Rectal smooth muscle tissue (tissue), 1 donor: ENCODE results near the gene SORBS1.
A peak's percentile ranks its signal among the peaks of the same experiment; 100 is the strongest.

ENCODE experiments used
- H3K27ac ChIP-seq: one replicate; pipeline ENCODE4 v1.7.0; 2013; ENCODE audit warnings: low read depth, low read length, inconsistent platforms
- H3K27me3 ChIP-seq: one replicate; pipeline ENCODE4 v1.7.0; 2013; ENCODE audit warnings: low read length; ENCODE audit not compliant: control insufficient read depth, insufficient read depth
- H3K36me3 ChIP-seq: one replicate; pipeline ENCODE4 v1.7.0; 2013; ENCODE audit warnings: low read length; ENCODE audit not compliant: control insufficient read depth, insufficient read depth
- H3K4me1 ChIP-seq: one replicate; pipeline ENCODE4 v1.7.0; 2013; ENCODE audit warnings: low read length; ENCODE audit not compliant: control insufficient read depth, insufficient read depth
- H3K4me3 ChIP-seq: one replicate; pipeline ENCODE4 v1.7.0; 2013; ENCODE audit warnings: low read length
- H3K9ac ChIP-seq: one replicate; pipeline ENCODE4 v1.7.0; 2013; ENCODE audit warnings: low read length

The SORBS1 gene

DNA sequence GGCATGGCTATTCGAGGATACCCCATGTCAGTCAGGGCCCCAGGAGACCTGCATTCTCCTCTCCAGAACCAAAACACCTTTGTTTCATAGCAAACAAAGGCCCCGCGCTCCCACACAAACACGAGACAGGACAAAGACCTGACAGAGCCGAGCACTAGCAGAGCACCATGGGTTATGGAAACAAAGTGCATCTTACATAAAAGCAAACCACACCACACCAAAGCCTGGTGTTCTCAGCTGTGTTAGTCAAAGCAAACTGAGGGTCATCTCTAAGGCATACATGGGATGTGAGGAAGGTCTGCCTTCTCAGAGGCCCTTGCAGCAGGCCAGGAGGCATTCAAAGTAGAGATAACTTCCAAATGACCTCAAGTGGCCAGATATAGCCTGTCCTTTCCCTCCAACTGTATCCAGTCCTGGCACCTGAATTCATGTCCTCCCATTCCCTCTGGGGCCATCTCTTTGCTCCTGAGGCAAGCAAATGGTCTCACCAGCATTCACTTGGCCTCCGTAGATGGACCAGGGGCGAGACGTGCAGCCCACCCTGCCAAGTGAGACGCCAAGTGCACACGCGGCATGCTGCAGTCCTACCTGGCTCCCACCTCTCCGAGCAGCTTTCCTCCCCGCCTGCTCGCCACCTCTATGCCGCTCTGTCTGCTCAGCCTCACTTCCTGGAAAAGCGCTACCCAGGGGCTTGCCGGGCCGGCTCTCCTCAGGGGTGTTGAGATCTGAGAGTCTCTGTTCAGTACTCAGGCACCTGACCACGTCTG, 225.1 kb downstream of the SORBS1 start:
- H3K4me1 ChIP-seq = peaks cover 15% of the 10 kb centered on the region
- H3K9ac ChIP-seq = no peak overlapping the region
- no peak overlapping the region for H3K4me3 ChIP-seq
- peaks cover 11% of the 10 kb centered on the region for H3K36me3 ChIP-seq
- H3K27ac ChIP-seq = peak overlapping the region; percentile 81
- H3K27me3 ChIP-seq = no peaks in the 10 kb centered on the region

DNA sequence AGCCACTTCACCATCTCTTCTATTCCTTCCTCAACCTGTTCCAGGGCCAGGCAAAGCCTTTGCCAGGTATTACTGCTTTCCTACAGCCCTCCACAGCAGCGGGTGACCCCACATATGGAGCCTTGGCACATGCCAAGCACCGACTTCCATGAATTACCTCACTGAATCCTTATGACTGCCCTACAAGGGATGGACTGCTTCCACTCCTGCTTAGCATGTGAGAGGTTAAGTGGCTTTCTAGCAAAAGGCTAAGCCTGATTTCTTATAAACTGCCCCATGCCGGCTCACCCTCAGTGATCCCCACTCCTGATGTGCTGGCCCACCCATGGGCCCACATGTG, 226.4 kb downstream of the SORBS1 start:
- Histone ChIP-seq H3K27ac (peak overlapping the region; percentile 81), H3K27me3 (no peaks in the 10 kb centered on the region), H3K36me3 (peaks cover 10% of the 10 kb centered on the region), H3K4me3 (no peak overlapping the region), H3K4me1 (peaks cover 15% of the 10 kb centered on the region), H3K9ac (no peak overlapping the region)

DNA sequence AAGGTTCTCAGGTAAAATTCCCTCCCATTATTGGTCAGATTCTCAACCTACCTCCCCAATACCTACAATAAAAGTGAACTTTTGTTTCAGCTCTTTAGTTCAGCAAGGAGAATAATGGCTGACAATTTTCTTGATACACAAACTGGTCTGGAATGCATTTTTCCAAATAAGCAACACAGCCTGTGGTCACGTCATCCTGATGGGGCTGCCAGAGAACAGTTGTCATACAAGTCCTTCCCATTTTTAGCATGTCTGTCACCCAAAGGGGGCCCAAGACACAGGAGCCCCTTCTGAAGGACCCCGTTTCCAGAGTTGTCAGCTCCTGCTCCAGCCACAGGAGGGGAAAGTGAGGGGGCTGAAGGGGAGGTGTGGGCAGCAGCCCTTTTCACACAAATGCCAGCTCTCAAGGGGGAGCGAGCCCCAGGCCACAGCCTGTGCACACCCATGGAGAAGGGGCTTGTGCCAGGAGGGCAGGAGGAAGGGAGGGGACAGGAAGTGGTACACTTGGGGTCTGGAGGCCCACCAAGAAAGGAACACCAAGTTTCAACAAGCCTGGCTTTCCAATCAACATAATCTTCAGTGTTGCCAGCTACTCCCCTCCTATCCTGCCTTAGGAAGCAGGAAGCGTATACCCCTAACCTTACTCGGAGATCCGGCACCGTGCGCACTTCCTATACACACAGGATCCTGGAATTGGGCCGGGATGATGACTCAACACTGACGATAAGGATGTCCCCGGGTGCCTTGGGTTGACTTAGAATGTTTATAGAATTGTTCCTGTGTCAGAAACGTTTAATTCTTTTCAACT, 227.0 kb downstream of the SORBS1 start:
- Histone ChIP-seq H3K4me3 (no peak overlapping the region), H3K27ac (peak overlapping the region; percentile 81), H3K27me3 (no peaks in the 10 kb centered on the region), H3K4me1 (peaks cover 15% of the 10 kb centered on the region), H3K36me3 (peaks cover 10% of the 10 kb centered on the region), H3K9ac (no peak overlapping the region)

DNA sequence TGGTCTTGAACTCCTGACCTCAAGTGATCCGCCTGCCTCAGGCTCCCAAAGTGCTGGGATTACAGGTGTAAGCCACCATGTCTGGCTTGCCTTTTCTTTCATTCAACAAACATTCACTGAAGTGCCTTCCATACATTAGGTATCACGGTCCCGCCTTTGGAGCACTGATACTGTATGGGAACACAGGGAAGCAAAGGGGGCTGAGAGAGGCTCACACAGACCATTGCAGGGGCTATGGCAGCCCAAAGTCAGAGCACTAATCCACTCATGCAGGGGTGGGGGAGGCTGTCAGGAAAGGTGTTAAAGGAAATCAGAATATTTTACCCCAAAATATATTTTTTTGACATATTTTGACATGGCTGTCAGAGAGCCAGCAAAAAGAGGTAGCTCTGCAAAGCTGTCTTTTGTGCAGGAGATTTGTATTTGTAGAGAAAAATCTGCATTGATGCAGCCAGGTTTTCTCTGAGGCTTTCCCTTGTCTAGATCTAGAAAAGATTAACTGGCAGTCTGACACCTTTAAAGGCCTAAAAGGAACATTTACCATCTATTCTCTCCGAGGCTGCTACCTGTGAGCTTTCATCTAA, 228.4 kb downstream of the SORBS1 start:
- Histone ChIP-seq H3K27ac (no peak overlapping the region), H3K4me3 (no peak overlapping the region), H3K4me1 (peaks cover 15% of the 10 kb centered on the region), H3K36me3 (peaks cover 8% of the 10 kb centered on the region), H3K9ac (no peak overlapping the region), H3K27me3 (no peaks in the 10 kb centered on the region)

DNA sequence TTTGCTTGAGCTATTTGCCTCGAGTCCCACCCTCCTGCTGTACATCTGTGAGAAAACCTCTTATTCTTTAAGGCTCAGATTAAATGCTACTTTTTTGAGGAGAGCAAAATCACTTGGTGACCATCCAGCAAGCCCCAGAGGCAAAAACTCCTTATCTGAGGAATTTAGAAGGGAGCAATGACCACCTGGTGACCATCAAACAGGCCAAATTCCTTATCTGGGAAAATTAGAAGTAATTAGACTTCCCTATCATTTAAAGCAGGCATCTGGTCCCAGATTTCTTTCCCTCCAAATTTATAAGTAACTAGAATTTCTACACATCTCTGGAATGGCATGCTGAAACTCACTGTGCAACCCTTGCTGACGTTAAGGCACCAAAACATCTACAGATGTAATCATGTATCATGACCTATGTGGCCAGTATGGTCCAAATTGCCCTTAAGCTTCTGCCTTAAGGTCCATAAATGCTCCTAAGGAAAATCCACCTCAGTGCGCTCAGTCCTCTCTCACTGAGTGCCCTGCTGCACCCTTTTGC, 229.5 kb downstream of the SORBS1 start:
- no peak overlapping the region for H3K4me3 ChIP-seq
- H3K27me3 ChIP-seq = no peaks in the 10 kb centered on the region
- H3K27ac ChIP-seq = no peak overlapping the region
- H3K36me3 ChIP-seq = peaks cover 7% of the 10 kb centered on the region
- no peak overlapping the region for H3K9ac ChIP-seq
- H3K4me1 ChIP-seq = peaks cover 15% of the 10 kb centered on the region

DNA sequence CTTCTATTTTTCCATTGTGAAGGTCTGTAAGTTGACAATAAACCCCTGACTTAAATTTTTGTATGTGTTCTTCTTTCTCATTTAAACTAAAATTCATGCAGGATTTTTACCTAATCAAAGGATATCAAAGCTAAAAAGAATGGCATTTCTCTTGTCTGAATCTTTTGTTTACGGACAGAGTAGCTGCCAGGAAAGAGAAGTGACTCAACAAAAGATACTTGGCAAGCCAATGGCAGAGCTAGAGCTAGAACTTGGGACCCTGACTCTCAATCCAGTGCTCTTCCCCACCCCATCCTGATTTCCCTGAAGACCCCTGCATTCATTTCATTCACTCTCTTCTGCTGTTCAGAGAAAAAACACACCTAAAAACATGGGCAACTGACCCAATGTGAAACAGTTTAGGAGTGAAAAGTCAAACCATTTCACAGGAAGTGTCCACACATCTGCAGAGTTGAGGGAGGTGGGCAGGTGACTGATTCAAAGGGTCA, 230.2 kb downstream of the SORBS1 start:
- no peak overlapping the region for H3K4me3 ChIP-seq
- peaks cover 7% of the 10 kb centered on the region for H3K36me3 ChIP-seq
- peaks cover 13% of the 10 kb centered on the region for H3K4me1 ChIP-seq
- H3K27ac ChIP-seq = no peak overlapping the region
- no peaks in the 10 kb centered on the region for H3K27me3 ChIP-seq
- no peak overlapping the region for H3K9ac ChIP-seq

DNA sequence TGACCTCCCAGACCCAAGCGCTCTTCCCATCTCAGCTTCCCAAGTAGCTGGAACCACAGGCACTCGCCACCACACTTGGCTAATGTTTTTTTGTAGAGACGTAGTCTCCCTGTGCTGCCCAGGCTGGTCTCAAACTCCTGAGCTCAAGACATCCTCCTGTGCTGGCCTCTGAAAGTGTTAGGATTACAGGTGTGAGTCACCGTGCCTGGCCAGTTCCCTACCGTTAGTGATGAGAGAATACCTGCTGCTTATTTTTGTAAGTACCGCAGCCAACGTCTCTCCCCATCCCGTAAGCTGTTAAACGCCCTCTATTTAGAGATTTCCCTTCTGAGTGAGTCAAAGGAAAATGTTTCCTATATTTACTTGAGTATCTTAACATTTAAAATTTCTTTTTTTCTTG, 231.9 kb downstream of the SORBS1 start:
- H3K27me3 ChIP-seq = no peaks in the 10 kb centered on the region
- H3K9ac ChIP-seq = no peak overlapping the region
- peak overlapping the region; percentile 15 for H3K27ac ChIP-seq
- H3K4me1 ChIP-seq = no peaks in the 10 kb centered on the region
- H3K36me3 ChIP-seq = peaks cover 9% of the 10 kb centered on the region
- H3K4me3 ChIP-seq = no peak overlapping the region

DNA sequence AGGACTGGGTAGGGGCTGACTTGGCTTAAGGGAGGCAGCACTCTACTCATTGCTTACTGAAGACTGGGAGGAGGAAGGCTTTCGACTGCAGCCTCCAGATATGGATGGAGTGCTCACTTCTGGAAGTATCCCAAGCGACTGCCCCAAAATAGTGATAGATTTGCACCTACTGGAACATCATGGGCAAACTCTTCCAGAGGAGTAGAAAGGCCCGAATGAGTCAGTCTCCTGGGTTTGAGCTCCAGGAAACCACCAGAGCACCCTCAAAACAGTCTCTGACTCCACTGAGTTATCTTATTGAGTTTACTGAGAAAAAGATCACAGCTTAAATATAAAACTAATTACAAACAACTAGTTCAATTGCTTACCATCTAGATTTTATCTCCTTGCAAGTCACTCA, 233.2 kb downstream of the SORBS1 start:
- peaks cover 6% of the 10 kb centered on the region for H3K36me3 ChIP-seq
- H3K4me1 ChIP-seq = no peaks in the 10 kb centered on the region
- no peak overlapping the region for H3K4me3 ChIP-seq
- H3K9ac ChIP-seq = no peak overlapping the region
- H3K27ac ChIP-seq = peak overlapping the region; percentile 38
- H3K27me3 ChIP-seq = no peaks in the 10 kb centered on the region

DNA sequence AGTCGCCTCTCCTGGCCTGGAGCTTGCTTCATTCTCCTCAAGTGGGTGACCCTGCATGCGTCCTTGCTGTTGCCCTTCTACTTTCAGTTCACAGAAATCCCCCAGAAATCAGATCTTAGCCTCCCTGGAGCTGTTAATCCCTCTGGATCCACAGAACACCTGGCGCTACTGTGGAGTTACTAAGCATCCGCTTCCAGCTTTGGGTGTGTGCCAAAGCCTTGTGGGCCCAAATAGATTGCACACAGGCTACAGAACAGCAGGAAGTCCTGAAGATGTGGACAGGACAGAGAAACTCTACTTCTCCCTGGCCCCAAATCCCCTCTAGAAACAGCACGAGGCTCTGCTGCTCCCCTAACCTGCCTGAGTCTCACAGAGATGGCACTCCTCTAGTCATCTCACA, 233.8 kb downstream of the SORBS1 start:
- Histone ChIP-seq H3K27ac (peak overlapping the region; percentile 38), H3K27me3 (no peaks in the 10 kb centered on the region), H3K4me1 (no peaks in the 10 kb centered on the region), H3K36me3 (peaks cover 2% of the 10 kb centered on the region), H3K4me3 (no peak overlapping the region), H3K9ac (no peak overlapping the region)

DNA sequence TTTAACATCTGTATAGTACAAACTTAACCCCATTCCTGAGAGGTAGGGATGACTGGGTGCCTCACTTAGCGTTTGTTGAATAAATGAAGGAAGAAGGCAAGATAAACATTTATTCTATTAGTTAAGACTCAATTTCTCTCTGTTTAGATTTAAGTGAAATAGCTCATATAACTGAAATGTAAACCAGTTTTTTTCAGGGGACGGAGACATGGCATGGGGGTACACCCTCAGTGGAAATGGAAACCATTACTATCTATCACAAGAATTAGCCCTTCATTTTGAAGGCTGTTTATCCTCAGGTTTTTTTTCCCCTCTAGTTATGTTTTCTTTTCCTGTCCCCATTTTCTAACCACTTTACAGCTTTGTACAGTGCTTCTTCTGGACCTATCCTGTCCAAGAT, 234.8 kb downstream of the SORBS1 start:
- Histone ChIP-seq H3K27me3 (no peaks in the 10 kb centered on the region), H3K36me3 (peaks cover 5% of the 10 kb centered on the region), H3K9ac (no peak overlapping the region), H3K4me1 (no peaks in the 10 kb centered on the region), H3K4me3 (no peak overlapping the region), H3K27ac (peak overlapping the region; percentile 1)

DNA sequence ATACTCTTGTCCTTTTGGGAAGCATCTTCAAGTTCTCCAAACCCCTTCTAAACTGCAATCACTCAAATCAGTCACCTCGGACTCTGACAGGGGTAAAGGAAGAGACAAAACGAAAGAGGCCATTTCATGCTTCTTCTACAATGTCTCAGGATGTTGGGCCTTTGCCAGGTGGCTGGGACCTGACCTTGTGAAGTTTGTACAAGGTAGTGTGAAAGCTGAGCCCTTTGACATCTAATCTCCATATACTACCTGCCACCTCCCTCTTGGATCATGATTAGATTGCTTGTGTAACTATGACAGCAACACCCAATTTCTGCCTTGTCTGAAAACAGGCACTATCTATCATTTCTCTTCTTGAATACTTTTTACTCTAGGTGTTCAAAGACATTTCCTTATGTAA, 235.3 kb downstream of the SORBS1 start:
- no peak overlapping the region for H3K9ac ChIP-seq
- no peak overlapping the region for H3K4me3 ChIP-seq
- no peaks in the 10 kb centered on the region for H3K4me1 ChIP-seq
- H3K36me3 ChIP-seq = peaks cover 7% of the 10 kb centered on the region
- peak overlapping the region; percentile 1 for H3K27ac ChIP-seq
- no peaks in the 10 kb centered on the region for H3K27me3 ChIP-seq

DNA sequence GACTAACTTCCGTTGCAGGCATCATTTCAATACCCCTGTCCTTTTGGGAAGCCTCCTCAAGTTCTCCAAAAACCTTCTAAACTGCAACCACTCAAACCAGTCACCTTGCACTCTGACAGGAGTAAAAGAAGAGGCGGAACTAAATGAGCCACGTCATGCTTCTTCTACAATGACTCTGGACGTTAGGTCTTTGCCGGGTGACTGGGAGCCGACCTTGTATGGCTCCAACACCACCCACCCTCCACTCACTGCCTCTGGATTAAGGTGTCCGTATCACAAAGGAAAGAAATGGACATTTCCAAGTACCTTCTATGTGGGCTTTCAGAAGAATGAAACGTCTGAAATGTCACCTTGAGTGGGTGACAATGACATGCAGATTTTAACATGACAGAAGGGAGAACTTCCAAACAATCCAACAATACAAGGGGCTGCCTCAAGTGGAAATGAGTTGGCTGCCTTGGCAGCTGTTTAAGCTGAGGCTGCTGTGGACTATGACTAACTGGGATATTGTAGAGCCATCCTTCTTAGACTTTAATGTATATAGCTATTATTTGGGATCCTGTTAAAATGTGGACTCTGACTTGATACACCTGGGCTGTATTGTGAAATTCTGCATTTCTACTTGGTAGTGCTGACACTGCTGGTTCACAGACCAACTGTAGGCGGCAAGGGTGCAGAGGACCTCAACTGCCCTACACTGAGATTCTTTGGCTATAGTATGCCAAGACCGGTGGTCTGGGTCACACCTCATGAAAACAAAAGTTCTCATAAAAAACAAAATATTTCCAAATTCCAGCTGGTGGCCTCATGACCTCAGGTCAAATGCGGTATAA, 236.5 kb downstream of the SORBS1 start:
- H3K27ac ChIP-seq = no peak overlapping the region
- H3K36me3 ChIP-seq = peaks cover 7% of the 10 kb centered on the region
- no peaks in the 10 kb centered on the region for H3K27me3 ChIP-seq
- H3K9ac ChIP-seq = no peak overlapping the region
- no peak overlapping the region for H3K4me3 ChIP-seq
- no peaks in the 10 kb centered on the region for H3K4me1 ChIP-seq
